Muscle layer of duodenum (tissue), 2 donors: ENCODE measurements around the gene PTPN2.

Experiments
- H3K27ac ChIP-seq: one replicate; pipeline ENCODE4 v1.7.0; 2013; ENCODE audit warnings: mild to moderate bottlenecking, low read length
- H3K27me3 ChIP-seq: one replicate; pipeline ENCODE4 v1.7.0; 2013; ENCODE audit warnings: low read depth, mild to moderate bottlenecking, control low read depth, low read length
- H3K36me3 ChIP-seq, 2 donors: one replicate each; pipeline ENCODE4 v1.7.0; 2013; ENCODE audit warnings: low read length in 2 of 2, control low read depth in 1 of 2, mild to moderate bottlenecking in 1 of 2; ENCODE audit not compliant: insufficient read depth in 2 of 2, control insufficient read depth in 1 of 2
- H3K4me1 ChIP-seq, 2 donors: one replicate each; pipeline ENCODE4 v1.7.0; 2013; ENCODE audit warnings: low read length in 2 of 2, mild to moderate bottlenecking in 2 of 2, control low read depth in 1 of 2, moderate library complexity in 1 of 2; ENCODE audit not compliant: insufficient read depth in 2 of 2, control insufficient read depth in 1 of 2
- H3K4me3 ChIP-seq, 2 donors: one replicate each; pipeline ENCODE4 v1.7.0; 2013; ENCODE audit warnings: low read length in 2 of 2, low read depth in 1 of 2, mild to moderate bottlenecking in 1 of 2
- H3K9me3 ChIP-seq, 2 donors: one replicate each; pipeline ENCODE4 v1.7.0; 2013; ENCODE audit warnings: low read length in 2 of 2, control low read depth in 1 of 2, mild to moderate bottlenecking in 1 of 2; ENCODE audit not compliant: control insufficient read depth in 1 of 2
- donor health status: healthy.

The PTPN2 gene

GRCh38 chr18:12819841-12820240 is 64.2 kb downstream of the PTPN2 start:
- Histone ChIP-seq H3K9me3 (no peaks in the 10 kb centered on the region), H3K4me3 (peak overlapping the region in 1 of 2 donors; percentile 28), H3K27me3 (no peaks in the 10 kb centered on the region), H3K4me1 (peaks cover 0 to 4% of the 10 kb centered on the region in 2 donors), H3K27ac (peak overlapping the region; percentile 19), H3K36me3 (peaks cover 6 to 13% of the 10 kb centered on the region in 2 donors)

DNA sequence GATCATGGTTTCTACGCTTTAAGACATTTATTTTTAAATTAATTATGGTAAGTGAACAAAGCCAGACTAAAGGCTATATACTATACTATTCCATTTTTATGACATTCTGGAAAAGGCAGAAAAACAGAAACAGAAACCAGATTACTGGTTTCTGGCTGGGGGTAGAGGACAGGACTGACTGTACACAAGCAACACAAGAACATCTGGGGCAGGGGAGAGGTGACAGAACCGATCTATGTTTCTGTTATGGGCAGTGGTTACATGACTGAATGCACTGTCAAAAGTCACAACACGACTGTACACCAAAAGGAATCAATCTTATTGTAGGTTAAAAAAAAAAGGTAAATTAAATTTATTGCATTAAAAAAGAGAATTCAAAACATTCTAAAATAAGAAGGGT is 64.7 kb downstream of the PTPN2 start:
- Histone ChIP-seq H3K27ac (no peak overlapping the region), H3K9me3 (no peaks in the 10 kb centered on the region)

GRCh38 chr18:12818243-12818642 is 65.8 kb downstream of the PTPN2 start:
- no peak overlapping the region for H3K4me3 ChIP-seq
- H3K27me3 ChIP-seq: no peaks in the 10 kb centered on the region
- peaks cover 11 to 12% of the 10 kb centered on the region in 2 donors for H3K36me3 ChIP-seq
- H3K9me3 ChIP-seq: no peaks in the 10 kb centered on the region
- H3K4me1 ChIP-seq: peaks cover 0 to 4% of the 10 kb centered on the region in 2 donors
- H3K27ac ChIP-seq: no peak overlapping the region

More for the DNA sequence above, 64.7 kb downstream of the PTPN2 start:
- H3K36me3 ChIP-seq: peaks cover 6 to 11% of the 10 kb centered on the region in 2 donors
- H3K4me3 ChIP-seq: no peak overlapping the region
- H3K27me3 ChIP-seq: no peaks in the 10 kb centered on the region
- H3K4me1 ChIP-seq: peaks cover 0 to 4% of the 10 kb centered on the region in 2 donors

DNA sequence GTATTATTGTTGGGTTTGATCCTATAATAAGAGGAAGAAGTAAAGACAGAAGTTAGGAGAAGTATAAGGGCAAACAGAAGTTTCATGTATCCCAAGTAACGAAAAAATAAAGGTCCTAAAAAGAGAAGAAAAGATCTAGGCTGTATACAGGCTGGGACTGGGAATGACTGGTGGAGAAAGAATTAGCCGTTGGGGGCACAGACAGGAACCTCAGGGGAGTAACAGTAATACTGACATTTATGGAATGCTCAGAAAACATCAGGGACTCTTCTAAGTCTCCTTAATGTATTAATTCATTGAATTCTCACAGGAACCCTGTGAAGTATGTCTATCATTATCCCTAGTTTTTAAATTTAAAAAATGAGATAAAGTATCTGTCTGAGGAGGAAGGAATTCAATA is 67.6 kb downstream of the PTPN2 start:
- Histone ChIP-seq H3K4me1 (peaks cover 0 to 4% of the 10 kb centered on the region in 2 donors), H3K36me3 (peaks cover 11 to 12% of the 10 kb centered on the region in 2 donors), H3K27me3 (no peaks in the 10 kb centered on the region), H3K4me3 (no peak overlapping the region), H3K9me3 (no peaks in the 10 kb centered on the region), H3K27ac (no peak overlapping the region)

- Histone ChIP-seq H3K27ac (no peak overlapping the region), H3K4me3 (no peak overlapping the region), H3K27me3 (no peaks in the 10 kb centered on the region), H3K9me3 (no peaks in the 10 kb centered on the region), H3K36me3 (peaks cover 12 to 31% of the 10 kb centered on the region in 2 donors), H3K4me1 (no peaks in the 10 kb centered on the region)
Measured at GRCh38 chr18:12811191-12811950, 72.7 kb downstream of the PTPN2 start.

DNA sequence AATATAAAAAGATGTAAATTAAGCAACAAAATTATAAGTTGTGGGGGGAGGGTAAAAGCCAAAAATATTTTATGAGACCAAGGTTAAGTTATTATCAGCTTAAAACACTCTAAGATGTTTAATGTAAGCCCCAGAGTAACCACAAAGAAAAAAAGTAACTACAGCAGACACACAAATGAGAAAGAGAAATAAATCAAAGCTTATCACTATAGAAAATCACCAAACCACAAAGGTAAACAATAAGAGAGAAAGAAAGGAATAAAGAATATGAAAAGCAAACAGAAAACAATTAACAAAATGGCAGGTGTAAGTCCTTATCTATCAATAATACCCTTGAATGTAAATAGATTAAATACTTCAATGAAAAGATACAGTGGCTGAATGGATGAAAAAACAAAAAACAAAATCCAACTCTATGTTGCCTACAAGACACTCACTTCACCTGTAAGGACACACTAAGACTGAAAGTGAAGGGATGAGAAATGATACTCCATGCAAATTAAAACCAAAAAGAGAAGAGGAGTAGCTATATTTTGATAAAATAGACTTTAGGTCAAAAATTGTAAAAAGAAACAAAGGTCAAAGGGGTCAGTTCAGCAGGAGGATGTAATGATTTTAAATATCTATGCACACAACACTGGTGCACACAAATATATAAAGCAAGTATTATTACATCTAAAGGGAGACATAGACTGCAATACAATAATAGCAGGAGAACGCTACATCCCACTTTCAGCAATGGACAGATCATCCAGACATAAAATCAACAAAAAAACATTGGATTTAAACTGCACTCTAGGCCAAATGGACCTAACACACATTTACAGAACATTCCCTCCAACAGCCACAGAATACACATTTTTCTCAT is 80.7 kb downstream of the PTPN2 start:
- Histone ChIP-seq H3K4me1 (no peaks in the 10 kb centered on the region), H3K36me3 (peaks cover 6 to 15% of the 10 kb centered on the region in 2 donors), H3K4me3 (no peak overlapping the region), H3K9me3 (peaks cover 0 to 3% of the 10 kb centered on the region in 2 donors), H3K27me3 (no peaks in the 10 kb centered on the region), H3K27ac (no peak overlapping the region)

DNA sequence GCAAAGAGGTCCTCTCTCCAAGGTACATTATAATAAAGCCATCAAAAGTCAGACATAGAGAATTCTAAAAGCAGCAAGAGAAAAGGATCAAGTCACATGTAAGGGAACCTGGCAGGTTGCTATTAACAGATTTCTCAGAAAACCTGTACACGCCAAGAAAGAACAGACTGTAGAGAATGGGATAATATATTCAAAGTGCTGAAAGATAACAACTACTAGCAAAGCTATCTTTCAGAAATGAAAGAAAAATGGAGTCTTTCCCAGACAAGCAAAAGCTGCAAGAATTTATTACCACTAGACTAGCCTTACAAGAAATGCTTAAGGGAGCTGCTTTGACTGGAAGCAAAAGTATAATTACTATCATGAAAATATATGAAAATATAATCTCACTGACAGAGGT is 81.5 kb downstream of the PTPN2 start:
- no peak overlapping the region for H3K4me3 ChIP-seq
- no peaks in the 10 kb centered on the region for H3K27me3 ChIP-seq
- no peak overlapping the region for H3K27ac ChIP-seq
- no peaks in the 10 kb centered on the region for H3K4me1 ChIP-seq
- H3K9me3 ChIP-seq: peaks cover 0 to 3% of the 10 kb centered on the region in 2 donors
- H3K36me3 ChIP-seq: peaks cover 6 to 15% of the 10 kb centered on the region in 2 donors

- Histone ChIP-seq H3K27ac (no peak overlapping the region), H3K9me3 (no peaks in the 10 kb centered on the region), H3K36me3 (peaks cover 12% of the 10 kb centered on the region in 2 donors), H3K4me3 (no peak overlapping the region), H3K4me1 (no peaks in the 10 kb centered on the region), H3K27me3 (no peaks in the 10 kb centered on the region)
Measured at GRCh38 chr18:12796448-12796847, 87.6 kb downstream of the PTPN2 start.

- no peaks in the 10 kb centered on the region for H3K4me1 ChIP-seq
- H3K36me3 ChIP-seq: peaks cover 7% of the 10 kb centered on the region in 2 donors
- H3K9me3 ChIP-seq: no peaks in the 10 kb centered on the region
- no peak overlapping the region for H3K4me3 ChIP-seq
- no peaks in the 10 kb centered on the region for H3K27me3 ChIP-seq
- H3K27ac ChIP-seq: no peak overlapping the region
Measured at GRCh38 chr18:12791610-12792009, 92.4 kb downstream of the PTPN2 start.

- no peaks in the 10 kb centered on the region for H3K27me3 ChIP-seq
- H3K27ac ChIP-seq: no peak overlapping the region
- no peaks in the 10 kb centered on the region for H3K36me3 ChIP-seq
- H3K4me1 ChIP-seq: no peaks in the 10 kb centered on the region
- no peak overlapping the region for H3K4me3 ChIP-seq
- no peaks in the 10 kb centered on the region for H3K9me3 ChIP-seq
Measured at GRCh38 chr18:12786669-12787068, 97.4 kb downstream of the PTPN2 start.

GRCh38 chr18:12783524-12783923 is 100.5 kb downstream of the PTPN2 start:
- Histone ChIP-seq H3K9me3 (no peaks in the 10 kb centered on the region), H3K27me3 (no peaks in the 10 kb centered on the region), H3K4me3 (no peak overlapping the region), H3K4me1 (no peaks in the 10 kb centered on the region), H3K27ac (no peak overlapping the region), H3K36me3 (no peaks in the 10 kb centered on the region)
